ENCODE results near the gene CDH3.

DNA sequence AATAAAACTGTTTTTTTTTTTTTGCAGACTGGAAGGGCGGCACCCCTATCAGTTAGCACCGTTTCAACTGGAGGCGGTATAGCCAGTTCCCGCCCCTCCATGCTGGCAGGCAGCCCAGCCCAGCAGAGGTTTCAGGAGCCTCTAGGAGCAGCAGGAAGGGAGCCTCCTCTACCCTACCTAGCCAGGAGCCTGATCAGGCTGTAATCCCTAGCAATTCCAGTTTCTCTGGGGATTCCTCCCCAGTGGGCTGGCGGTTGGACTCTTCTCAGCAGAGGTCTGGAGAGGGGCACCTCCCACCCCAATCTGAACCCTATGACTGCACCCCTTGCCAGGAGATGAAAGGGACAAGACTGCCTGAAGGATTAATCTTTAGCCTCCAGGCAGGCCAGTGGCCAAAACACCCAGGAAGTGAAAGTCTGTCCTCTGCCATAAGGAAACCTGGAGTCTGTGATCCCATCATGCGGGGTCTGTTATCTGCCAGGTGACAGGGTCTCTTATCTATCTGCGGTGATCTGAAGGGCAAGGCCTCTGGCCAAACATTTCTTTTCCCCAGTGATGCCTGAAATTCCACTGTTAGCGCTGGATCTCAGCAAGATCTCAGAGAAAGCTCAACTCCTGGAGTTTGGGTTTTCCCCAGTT is 87.1 kb downstream of the CDH3 start:
- TF ChIP-seq, protein P1, sequence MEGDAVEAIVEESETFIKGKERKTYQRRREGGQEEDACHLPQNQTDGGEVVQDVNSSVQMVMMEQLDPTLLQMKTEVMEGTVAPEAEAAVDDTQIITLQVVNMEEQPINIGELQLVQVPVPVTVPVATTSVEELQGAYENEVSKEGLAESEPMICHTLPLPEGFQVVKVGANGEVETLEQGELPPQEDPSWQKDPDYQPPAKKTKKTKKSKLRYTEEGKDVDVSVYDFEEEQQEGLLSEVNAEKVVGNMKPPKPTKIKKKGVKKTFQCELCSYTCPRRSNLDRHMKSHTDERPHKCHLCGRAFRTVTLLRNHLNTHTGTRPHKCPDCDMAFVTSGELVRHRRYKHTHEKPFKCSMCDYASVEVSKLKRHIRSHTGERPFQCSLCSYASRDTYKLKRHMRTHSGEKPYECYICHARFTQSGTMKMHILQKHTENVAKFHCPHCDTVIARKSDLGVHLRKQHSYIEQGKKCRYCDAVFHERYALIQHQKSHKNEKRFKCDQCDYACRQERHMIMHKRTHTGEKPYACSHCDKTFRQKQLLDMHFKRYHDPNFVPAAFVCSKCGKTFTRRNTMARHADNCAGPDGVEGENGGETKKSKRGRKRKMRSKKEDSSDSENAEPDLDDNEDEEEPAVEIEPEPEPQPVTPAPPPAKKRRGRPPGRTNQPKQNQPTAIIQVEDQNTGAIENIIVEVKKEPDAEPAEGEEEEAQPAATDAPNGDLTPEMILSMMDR (IDR thresholded peaks at IDR 0.05): no peak
- TF ChIP-seq EZH2 (IDR thresholded peaks at IDR 0.05; ENCODE audit: borderline replicate concordance, insufficient read depth, low read depth, low read length, poor library complexity, severe bottlenecking): no peak
